HuH-7 (cell line): ENCODE measurements around the gene CCL24.
"Not testable (repeated sequence)": the region's sequence is repeated elsewhere in the genome, so short reads cannot be mapped to it uniquely, and the experiment has no call there.

Experiments used
- DNase-seq: peaks from one replicate; pipeline ENCODE4 v3.0.0; 2011; ENCODE audit warnings: low spot score

CCL24 gene

DNA sequence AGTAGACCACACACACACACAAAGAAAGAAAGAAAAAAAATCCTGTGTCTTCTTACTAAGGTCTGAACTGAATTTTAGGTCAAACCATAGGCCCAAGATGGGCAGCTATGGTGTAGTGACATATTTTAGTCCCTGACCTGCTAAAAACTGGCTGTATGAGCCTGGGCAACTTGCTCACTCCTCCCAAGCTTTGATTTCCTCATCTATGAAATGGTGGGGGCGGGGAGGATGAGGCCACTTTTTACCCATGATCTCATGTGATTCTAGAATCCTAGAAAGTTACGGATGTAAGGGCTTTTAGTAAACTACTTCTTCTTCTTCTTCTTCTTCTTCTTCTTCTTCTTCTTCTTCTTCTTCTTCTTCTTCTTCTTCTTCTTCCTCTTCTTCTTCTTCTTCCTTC, 6.1 kb upstream of the CCL24 start:
- no peak for DNase-seq

DNA sequence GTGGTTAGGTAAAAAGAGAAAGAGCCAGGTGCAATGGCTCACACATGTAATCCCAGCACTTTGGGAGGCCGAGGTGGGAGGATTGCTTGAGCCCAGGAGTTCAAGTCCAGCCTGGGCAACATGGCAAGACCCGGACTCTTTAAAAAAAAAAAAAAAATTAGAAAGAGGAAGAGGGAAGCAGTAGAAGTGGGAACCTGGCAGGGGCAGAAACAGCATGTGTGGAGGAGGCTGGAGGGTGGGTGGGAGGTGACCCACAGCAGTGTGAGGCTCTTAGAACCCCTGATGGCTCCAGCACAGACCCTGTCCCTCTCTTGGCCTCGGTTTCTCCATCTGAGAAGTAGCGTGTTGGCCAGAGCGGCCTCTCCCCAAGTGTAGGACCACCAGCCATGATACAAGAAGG, 4.9 kb upstream of the CCL24 start:
- no peak for DNase-seq

DNA sequence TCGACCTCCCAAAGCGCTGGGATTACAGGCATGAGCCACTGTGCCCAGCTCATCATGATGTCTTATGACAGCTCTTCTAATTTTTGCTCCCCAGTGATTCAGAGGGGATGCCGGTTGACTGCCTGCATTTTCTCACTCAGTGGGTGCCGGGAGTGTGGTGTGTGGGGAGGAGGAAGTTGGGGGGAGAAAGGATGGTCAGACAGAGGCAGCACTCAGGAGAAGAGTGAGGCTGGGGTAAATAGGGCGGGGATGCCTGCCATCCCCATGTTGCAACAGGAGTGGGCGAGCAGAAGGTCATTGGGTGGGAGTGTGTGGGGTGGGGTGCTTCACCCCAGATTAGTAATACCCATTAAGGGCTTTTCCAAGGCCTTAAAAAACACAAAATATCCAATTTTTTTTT, 3.5 kb upstream of the CCL24 start:
- DNase-seq: no peak

DNA sequence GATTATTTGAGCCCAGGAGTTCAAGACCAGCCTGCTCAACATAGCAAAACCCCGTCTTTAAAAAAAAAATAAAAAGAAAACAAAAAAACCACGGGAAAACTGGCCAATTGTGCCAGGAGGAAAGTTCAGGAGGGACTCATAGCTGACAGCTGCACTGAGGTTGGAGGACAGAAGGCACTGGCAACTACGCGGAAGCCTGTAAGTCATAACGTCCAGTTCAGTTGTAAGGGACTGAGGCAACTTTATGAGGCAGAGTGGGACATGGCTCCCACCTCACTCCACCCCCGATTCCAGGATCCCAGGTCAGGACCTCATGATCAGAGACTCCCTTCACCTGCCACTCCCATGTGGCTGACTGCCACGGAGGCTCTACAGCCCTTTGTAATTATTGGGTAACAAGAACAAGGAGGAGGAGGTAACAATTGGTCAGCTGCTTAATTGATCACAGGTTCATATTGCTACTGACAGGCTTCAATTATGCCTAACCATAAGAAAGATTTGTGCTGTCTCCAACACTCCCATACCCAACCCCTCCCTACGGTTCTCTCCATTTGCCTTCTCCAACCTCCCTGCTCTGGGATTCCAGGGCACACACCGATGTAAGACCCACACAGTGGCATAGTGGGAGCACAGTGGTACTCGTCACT, 1.9 kb upstream of the CCL24 start:
- DNase-seq: no peak

DNA sequence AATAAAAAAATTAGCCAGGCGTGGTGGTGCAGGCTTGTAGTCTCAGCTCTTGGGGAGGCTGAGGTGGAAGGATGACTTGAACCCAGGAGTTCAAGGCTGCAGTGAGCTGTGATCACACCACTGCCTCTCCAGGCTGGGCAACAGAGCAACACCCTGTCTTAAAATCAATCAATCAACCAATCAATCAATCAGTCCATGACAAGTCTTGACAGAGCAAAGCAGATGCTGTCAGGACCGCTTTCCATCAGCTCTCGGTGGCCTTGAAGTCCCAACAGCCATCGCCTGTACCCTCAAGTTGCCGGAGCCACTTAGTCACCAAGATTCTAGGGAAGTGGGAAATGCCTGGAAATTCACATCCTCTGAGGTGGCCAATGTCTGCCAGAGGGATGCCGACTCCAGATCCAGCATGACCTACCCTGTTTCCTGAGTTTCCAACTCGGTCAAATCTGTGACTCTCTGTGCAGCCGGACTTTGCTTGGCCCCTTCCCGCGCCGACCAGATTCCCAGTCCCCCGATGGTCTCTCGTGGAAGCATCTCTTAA, 871 bp upstream of the CCL24 start:
- DNase-seq: no peak

DNA sequence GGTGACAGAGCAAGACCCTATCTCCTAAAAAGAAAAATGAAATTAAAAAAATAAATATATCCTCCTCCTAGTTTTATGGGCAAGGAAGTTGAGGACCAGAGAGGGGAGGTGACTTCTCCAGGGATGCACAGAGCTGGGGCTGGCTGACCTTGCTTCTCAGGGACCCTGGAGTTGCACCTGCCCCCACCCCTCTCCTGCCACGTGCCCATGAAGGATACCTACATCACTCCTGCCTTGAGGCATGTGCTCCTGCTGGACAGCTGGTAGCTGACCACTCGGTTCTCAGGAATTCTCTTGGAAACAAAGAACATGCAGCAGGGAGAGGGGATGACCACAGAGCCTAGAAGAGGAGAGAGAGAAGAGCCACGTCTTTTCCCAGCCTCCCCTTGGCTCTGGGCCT, 522 bp downstream of the CCL24 start:
- no peak for DNase-seq

DNA sequence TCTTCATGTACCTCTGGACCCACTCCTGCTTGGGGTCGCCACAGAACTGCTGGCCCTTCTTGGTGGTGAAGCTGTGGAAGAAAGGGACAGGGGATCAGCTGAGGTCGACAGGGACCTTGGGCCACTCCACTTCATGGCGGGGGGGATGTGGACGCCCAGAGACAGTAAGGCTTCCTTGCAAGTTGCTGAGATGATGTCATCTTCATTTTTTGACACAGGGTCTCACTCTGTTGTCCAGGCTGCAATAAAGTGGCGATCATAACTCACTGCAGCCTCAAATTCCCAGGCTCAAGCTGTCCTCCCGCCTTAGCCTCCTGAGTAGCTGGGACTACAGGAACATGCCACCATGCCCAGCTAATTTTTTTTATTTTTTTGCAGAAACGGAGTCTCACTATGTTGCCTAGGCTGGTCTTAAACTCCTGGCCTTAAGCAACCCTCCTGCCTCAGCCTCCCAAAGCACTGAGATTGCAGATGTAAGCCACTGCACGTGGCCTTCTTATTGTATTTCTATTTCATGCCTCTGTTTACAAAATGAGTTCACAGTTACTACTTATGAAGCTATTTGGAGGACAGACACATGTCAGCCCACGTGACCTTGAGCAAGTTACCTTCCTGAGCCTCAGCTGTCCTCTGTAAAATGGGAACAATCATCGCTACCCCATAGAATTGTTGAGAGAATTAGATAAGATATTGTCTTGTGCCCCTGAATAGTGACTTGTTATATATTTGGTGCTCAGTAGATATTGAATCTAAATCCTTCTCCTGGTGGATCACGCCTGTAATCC, 1.5 kb downstream of the CCL24 start:
- no peak for DNase-seq

DNA sequence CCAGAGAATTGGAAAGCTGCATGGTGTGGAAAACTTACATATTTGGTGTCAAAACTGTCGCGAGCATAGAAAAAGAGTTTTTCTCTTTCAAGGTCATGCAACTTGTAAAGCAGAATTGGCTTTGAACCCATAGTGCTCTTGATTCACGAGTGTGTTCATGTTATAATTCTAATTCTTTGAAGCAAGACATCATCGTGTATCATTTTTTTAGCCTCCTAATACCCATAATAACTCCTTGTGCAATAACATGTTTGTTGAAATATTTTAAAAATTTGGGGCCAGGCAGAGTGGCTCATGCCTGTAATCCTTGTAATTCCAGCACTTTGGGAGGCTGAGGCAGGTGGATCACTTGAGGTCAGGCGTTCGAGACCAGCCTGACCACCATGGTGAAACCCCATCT, 4.2 kb downstream of the CCL24 start:
- no peak for DNase-seq

DNA sequence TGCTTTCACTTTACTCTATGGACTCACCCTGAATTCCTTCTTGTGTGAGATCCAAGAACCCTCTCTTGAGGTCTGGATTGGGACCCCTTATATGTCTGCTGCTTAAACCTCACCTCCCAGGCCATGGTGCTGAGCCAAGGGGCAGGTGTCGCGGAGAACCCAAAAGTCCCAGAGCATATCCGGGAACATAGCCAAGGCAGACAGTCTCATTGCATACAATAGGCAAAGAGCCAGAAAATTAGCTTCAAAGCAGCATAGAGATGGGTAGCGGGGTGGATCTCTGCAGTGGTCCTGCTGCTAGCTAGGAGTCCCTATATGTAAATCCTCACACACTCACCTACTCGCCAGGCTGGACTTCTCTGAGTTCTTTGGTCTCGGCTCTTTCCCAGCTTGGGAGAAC, 5.5 kb downstream of the CCL24 start:
- no peak for DNase-seq

DNA sequence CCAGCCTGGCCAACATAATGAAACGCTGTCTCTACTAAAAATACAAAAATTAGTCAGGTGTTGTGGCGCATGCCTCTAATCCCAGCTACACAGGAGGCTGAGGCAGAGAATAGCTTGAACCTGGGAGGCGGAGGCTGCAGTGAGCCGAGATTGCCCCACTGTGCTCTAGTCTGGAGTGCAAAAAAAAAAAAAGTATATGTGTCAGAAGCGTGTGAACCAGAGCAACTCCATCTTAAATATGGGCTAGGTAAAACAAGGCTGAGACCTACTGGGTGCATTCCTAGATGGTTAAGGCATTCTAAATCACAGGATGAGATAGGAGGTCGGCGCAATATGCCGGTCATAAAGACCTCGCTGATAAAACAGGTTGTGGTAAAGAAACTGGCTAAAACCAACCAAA, 6.2 kb downstream of the CCL24 start:
- DNase-seq: no peak

DNA sequence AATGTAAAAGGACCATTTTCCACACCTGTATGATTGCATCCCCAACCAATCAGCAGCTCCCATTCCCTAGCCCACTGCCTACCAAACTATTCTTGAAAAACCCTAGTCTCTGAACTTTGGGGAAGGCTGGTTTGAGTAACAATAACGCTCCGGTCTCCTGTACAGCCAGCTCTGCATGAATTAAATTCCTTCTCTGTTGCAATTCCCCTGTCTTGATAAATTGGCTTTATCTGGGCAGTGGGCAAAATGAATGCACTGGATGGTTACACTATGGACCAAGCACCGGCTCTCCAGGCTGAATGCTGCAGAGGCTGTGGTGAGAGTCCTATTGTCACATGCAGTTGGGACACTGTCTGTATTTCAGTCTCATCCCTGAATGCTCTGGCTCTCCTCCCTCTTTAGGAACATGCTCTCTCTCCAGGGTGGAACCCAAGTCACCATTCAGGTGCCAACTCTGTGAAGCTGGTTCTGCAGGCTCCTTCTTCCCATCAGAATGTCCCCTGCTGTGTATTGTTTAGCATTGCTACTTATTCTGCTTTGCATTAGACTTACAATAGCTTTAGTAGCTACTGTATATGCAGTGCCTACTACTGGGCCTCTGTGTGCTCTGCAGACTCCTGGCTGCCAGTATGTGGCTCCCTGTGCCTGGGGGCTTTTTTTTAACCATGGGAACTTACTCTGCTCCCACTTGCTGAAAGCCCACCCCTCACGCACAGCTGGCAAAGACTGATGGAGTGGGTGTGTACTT, 6.9 kb downstream of the CCL24 start:
- no peak for DNase-seq

DNA sequence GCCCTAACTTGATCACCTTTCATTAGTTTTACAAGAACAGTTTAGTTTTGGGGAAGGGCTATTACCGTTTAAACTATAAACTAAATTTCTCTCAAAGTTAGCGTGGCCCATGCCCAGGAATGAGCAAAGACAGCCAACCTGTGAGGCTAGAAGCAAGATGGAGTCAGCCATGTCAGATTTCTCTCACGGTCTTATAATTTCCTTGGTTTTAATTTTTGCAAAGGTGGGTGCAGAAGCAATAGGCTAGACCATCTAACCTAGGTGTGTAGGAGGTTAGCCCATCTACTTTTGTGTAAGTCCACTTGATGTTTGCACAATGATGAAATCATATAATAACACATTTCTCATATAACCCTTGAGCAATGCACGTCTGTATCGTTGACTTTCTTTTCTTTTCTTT, 8.9 kb downstream of the CCL24 start:
- no peak for DNase-seq

DNA sequence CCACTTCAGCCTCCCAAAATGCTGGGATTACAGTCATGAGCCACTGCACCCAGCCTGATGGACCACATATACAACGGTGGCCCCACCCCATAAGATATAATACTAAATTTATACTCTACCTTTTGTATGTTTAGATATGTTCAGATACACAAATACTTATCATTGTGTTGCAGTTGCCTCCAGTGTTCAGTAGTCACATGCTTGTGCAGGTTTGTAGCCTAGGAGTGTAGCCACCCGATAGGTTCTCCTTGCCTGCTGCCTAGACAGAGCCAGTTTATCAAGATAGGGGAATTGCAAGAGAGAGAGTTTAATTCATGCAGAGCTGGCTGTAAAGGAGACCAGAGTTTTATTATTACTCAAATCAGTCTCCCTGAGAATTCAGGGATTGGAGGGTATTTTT, 9.6 kb downstream of the CCL24 start:
- no peak for DNase-seq

DNA sequence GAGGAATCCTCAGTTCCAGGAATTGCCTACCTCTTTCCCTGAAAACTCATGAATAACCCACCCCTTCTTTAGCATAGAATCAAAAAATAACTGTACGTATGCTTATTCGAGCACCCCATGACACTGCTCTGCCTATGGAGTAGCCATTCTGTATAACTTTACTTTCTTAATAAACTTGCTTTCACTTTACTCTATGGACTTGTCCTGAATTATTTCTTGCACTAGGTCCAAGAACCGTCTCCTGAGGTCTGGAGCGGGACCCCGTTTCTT, 11.1 kb downstream of the CCL24 start:
- no peak for DNase-seq

DNA sequence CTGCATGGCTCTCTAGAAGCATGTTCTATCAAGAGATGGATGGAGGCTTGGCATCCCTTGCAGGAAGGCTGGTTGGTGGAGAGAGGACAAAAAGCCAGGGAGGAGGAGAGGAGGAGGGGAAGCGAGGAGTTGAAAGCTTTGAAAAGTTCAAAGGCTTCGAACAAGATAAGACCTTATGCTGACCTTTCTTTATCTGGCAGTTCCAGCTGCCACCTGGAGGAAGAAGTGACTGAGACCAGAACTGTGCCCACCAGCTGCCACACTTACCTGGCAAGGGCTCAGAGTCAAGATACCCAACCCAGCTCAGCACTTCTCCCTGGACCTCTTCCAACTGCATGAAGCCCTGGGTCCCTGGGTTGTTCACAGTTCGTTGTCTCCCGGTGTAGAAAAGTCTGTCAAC, 14.8 kb downstream of the CCL24 start:
- no peak for DNase-seq

DNA sequence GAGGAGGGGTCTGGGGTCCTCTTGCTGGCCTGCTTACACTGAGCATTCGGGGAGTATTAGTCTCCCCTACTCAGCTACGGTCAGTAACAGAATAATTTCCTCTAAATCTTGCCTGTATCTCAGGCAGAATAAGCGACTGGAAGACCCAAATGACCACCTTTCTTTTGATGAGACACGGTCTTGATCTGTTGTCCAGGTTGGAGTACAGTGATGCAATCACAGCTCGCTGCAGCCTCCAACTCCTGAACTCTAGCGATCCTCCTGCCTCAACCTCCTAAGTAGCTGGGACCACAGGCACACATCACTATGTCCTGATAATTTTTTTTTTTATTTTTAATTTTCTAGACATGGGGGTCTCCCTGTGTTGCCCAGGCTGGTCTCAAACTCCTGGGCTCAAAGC, 17.2 kb downstream of the CCL24 start:
- no peak for DNase-seq

DNA sequence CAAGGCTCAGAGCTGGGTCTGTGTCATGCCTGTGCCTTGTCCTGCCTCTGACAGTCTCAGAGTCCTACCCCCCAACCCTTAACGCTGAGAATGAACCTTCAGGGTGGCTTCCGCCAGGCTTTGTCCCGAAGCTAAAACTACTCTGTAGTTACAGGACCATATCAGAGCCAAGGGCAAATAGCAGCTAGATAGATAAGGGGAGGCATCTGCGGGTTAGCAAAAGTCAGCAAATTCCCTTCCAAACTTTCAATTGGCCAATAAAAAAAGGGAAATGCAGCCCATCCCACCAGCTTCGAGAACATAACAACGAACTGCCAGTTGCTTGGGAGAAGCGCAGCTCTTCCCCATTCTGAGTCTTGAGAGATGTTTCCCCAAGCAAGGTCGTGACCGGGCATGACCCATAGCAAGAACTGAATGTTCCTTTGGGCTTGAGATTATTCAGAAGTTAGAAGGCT, 17.7 kb downstream of the CCL24 start:
- DNase-seq: no peak

DNA sequence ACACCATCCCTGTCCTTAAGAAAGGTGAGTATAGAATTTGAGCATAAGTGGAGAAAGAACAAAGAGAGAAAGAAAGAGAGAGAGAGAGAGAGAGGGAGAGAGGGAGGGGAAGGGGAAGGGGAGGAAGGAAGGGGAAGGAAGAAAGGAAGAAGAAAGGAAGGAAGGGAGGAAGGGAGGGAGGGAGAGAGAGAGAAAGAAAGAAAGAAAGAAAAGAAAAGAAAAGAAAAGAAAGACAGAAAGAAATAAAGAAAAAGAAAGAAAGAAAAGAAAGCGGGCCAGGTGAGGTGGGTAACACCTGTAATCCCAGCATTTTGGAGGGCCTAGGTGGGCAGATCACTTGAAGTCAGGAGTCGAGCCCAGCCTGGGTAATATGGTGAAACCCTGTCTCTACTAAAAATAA, 19.9 kb downstream of the CCL24 start:
- DNase-seq: no peak

DNA sequence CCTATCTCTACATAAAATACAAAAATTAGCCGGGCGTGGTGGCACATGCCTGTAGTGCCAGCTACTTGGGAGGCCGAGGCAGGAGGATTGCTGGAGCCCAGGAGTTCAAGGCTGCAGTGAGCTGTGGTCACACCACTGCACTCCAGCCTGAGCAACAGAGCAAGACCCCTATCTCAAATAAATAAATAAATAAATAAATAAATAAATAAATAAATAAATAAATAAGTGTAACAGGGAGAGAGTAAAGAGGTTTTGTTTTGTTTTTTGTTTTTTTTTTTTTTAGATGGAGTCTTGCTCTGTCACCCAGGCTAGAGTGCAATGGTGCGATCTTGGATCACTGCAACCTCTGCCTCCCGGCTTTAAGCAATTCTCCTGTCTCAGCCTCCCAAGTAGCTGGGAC, 21.0 kb downstream of the CCL24 start:
- not testable (repeated sequence) for DNase-seq

DNA sequence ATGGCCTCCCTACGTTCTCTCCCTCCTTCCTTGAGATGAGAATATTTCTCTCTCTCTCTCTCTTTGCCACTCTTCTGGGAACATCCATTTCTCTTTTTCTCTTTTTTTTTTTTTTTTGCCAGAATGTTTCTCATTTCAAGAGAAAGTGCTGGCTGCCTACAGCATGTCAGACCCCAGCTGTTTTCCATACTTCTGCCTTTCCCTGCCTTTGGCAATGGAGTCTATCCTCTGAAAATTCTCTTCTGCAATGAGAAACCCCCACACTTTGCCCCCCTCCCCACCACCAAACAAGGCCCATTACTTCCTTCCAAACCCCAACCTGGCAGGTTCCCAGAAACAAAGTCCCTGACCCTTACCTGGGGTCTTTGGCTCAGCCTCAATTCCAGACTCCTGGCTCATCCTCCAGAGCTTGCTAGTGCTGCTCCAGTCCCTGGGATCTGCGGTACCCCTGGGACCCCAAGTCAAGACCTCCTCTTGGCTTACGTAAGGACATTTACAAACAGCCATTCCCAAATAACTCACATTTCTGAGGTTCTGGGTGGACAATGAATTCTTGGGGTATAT, 24.2 kb downstream of the CCL24 start:
- no peak for DNase-seq

DNA sequence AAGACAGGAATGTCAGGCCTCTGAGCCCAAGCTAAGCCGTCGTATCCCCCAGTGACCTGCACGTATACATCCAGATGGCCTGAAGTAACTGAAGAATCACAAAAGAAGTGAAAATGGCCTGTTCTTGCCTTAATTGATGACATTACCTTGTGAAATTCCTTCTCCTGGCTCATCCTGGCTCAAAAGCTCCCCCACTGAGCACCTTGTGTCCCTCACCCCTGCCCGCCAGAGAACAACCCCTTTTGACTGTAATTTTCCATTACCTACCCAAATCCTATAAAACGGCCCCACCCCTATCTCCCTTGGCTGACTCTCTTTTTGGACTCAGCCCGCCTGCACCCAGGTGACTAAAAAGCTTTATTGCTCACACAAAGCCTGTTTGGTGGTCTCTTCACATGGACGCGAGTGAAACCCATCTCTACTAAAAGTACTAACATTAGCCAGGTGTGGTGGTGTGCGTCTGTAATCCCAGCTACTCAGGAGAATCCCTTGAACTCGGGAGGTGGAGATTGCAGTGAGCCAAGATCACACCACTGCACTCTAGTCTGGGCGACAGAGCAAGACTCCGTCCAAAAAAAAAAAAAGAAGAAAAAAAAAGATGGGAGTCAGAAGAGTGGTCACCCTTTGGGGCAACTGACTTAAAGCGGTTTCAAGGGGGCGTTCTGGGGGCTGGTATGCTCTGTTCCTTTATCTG, 25.3 kb downstream of the CCL24 start:
- DNase-seq: not testable (repeated sequence)

DNA sequence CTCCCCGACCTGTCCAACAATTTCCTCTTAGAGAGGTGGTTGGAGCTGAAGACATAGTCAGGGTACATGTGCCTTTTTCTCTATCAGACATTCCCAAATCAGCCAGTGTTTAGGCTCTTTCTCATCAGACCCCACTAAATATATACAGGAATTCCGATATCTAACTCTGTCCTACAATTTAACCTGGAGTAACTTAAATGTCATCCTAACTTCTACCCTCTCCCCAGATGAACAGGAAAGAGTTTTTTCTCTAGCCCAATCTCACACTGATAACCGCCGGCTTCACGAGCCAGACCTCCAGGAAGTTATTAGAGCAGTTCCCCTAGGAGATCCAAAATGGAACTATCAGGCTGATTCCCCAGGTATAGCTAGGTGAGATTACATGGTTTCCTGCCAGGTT, 30.5 kb downstream of the CCL24 start:
- DNase-seq: not testable (repeated sequence)
